HG02973 (cell line): ENCODE results near the gene ZNF674.
A peak's percentile ranks its signal among the peaks of the same experiment; 100 is the strongest.
"Not testable (repeated sequence)": the region's sequence is repeated elsewhere in the genome, so short reads cannot be mapped to it uniquely, and the experiment has no call there.

ENCODE experiments used
- ATAC-seq: cut with Tn5 transposase; IDR thresholded peaks from one replicate; pipeline ENCODE4 v1.9.1; 2021; ENCODE audit warnings: moderate library complexity; ENCODE audit not compliant: unreplicated experiment

ZNF674 gene

GRCh38 chrX:46571423-46572339 is 26.5 kb upstream of the ZNF674 start:
- no peak for ATAC-seq

GRCh38 chrX:46569621-46570020 is 24.4 kb upstream of the ZNF674 start:
- ATAC-seq: no peak

GRCh38 chrX:46567388-46567787 is 22.2 kb upstream of the ZNF674 start:
- ATAC-seq: no peak

DNA sequence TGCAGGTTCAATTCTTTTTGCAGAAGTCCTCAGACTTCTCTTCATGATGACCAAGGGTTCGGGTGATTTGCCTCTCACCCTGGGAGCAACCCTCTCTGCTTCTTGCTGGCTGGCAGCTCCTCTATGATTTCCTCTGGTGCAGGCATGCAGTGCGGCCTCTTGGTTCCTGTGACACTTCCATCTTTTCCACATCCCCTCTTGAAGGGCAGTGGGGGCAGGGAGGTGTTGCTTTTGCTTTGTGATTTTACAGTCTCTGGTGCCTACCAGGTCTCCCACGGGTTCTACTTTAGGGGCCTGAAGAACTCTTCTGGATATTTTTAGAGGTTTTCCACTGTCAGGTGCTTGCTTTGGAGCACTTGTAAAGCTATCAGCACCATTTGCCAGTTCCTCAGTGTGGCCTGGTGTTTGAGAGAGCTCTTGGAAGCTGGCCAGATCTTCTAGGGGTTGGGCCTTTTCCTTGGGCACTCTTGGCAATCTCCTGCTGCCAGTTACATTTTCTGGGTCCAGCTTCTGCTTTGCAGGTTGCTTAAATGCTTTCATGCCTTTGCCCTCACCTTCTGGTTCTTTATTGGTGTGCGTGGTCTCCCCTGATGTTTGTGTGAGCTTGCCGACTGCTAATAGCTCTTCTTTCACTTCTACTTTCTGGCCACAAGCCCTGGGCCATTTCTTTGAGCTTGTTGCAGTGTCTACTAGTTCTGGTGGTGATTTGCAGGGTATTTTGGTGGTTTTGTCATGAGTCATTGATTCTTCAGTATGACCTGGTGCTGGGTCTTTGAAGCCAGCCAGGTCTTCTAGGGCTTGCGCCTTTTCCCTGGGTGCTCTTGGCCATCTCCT is 16.8 kb upstream of the ZNF674 start:
- ATAC-seq: peak; percentile 97

DNA sequence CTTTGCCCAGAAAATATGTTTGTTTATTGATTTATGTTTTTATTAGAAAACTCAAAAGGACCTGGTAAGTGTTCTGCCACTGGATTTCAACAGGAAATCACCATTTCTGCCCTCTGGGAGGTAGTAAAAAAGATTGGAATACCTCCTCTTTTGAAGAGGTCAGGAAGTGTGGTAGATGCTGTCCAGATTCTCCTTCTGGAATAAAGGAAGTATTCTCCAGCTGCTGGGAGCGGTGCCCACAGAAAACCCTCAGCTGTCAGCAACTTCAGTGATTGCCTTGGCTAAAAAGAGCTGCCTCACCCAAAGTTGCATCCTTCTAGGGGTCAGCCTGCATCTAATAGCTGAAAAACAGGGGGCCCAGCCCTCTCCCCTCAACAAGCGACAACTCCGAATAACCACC is 13.8 kb upstream of the ZNF674 start:
- ATAC-seq: no peak

- ATAC-seq: no peak
Measured at GRCh38 chrX:46554942-46555341, 9.7 kb upstream of the ZNF674 start.

GRCh38 chrX:46553935-46554334 is 8.7 kb upstream of the ZNF674 start:
- no peak for ATAC-seq

- ATAC-seq: no peak
Measured at GRCh38 chrX:46551494-46552128, 6.4 kb upstream of the ZNF674 start.

DNA sequence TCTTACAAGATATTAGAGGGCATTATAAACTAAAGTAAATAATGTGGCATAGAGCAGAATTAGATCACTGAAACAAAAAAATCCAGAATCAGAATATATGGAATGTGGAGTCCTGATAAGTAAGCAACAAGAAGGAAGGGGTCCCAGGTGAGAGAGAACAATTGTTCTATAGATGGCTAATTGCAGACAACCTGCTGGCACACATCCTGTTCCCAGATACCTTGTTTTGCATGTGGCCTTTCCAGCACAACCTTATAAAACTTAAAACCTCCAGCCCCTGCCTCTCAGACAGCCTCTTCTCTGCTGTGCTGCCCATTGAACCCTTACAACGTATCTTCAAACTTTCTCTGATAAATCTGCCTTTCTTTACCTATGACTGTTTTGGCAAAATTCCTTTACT is 4.7 kb upstream of the ZNF674 start:
- ATAC-seq: no peak

DNA sequence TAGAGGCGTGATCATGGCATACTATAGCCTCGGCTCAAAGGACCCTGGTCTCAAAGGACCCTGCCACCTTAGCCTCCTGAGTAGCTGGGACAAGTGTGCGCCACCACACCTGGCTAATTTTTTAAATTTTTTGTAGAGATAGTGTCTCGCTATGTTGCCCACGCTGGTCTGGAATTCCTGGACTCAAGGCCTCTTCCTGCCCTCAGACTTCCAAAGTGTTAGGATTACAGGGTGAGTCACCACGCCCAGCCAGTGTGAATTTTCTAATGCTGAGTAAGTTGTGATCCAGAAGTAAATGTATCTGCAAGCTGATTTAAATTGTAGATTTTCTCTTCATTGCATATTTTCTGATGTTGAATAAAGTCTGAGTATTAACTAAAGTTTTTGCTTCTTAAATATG is 2.6 kb upstream of the ZNF674 start:
- no peak for ATAC-seq

- not testable (repeated sequence) for ATAC-seq
Measured at GRCh38 chrX:46544527-46544926, 694 bp downstream of the ZNF674 start.

- ATAC-seq: no peak
Measured at GRCh38 chrX:46543441-46543840, 1.8 kb downstream of the ZNF674 start.

DNA sequence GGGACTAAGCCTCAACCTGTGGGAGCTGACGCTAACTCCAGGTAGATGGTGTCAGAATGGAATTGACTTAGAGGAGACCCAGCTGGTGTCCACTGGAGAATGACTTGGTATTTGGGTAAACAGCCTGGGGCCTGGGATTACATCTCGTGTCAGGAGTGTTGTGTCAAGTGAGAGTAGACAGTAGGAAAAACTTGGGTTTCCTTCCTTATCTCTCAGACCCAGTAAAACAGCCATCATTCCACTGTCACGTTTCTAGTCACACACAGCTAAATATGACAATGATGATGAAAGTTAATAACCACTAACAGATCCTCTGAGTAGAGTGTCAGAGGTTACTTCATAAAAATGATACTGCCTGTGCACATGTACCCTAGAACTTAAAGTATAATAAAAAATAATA is 13.8 kb downstream of the ZNF674 start:
- ATAC-seq: no peak

DNA sequence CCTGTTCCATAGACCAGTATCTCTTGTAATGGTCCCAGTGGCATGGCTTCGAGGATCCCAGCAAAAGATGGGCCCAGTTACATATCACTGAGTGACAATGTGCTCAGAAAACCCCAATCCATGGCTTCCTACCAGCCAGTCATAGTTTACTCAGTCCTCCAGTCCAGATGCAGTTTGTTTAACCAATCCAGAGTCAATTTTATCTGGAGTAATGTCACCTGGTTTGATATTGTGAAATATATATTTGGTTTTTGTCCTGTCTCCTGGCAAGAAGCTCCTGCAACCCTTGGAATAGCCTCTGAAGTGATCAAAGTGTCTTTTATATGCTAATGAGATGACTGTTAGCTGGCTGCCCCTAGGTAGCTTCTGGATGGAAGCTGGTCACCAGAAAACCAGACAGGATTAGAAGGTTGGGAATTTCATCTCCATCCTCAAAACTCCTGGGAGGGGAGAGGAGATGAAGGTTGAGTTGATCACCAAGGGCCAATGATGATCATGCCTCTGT is 14.8 kb downstream of the ZNF674 start:
- not testable (repeated sequence) for ATAC-seq

DNA sequence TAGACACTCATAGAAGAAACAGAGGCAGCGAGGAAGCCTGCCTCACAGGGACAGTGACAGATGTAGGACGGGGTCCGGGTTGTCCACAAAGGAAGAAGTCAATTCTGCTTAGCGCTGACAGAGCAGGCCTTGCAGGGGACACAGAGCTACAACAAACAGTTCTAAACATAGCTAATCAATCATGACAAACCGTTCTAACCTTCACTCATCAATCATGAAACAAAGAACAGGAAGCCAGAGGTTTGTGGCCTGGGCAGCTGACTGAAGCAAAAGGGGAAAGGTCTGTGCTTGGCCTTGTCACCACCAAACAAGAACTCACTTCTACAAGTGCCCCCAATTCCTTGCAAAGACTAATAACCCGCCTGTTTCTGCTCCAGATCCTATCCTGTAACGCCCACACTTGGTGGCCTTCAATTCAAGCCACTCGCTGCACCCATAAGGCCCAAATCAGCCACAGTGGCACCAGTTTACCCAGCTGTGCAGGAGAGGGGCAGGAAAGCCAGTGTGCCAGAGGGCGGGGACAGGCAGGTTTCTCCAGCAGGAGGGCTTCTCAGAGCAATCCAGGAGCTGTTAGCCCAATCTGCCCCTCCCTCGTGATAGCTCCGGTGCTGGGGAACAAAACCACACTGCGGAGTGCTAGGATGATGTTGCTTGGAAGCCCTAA is 15.3 kb downstream of the ZNF674 start:
- ATAC-seq: not testable (repeated sequence)

- ATAC-seq: not testable (repeated sequence)
Measured at GRCh38 chrX:46528640-46529039, 16.6 kb downstream of the ZNF674 start.

- no peak for ATAC-seq
Measured at GRCh38 chrX:46506076-46506475, 39.1 kb downstream of the ZNF674 start.

- ATAC-seq: no peak
Measured at GRCh38 chrX:46502848-46503247, 42.4 kb downstream of the ZNF674 start.

DNA sequence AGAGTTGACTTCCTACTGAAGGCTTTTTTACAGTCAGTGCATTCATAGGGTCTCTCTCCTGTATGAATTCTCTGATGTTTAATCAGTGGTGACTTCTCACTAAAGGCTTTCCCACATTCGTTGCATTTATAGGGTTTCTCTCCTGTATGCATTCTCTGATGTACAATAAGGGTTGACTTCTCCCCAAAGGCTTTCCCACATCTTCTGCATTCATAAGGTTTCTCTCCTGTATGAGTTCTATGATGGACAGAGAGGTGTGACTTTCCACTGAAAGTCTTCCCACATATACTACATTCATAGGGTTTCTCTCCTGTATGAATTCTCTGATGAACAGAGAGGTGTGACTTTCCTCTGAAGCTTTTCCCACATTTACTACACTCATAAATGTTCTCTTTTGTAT is 45.2 kb downstream of the ZNF674 start:
- no peak for ATAC-seq

DNA sequence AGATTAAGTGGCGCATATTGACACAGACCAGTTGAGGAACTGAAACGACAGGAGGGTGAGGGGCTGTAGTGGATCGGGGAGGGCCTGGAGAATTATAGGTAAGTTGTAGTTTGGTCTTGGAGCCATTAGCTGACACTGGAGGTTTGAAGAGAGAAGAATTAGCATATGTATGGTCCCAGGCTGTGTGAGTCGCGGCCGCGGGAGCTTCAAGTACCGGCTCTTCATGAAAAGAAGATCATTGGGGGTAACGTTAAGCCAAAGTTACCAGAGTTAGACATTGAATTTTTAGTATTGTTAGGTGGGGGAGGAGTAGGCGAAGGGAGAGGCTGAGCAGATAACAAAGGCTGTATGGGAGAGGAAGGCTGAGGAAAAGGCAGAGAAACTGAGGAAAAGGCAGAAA is 56.5 kb downstream of the ZNF674 start:
- no peak for ATAC-seq

- no peak for ATAC-seq
Measured at GRCh38 chrX:46485897-46486296, 59.3 kb downstream of the ZNF674 start.
